Measurements from ENCODE around the gene EDRF1.

Gene EDRF1

DNA sequence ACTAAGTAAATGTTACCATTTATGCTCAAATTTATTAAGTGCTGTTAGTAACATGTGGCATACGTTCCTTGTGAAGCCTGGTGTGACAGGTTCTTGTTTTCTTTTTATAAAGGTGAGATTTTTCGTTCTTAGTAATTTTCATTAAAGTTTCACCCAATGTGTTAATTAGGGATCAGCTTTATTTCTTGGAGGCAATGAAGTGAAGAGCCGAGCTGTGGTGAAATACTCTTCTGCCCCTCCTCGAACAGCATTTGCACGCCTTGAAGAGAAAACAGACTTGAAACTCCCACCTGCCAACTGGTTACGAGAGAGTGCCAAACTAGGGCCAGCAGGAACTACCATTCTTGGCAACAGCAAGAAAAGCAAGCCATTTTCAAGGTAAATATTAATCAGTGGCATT, 1.5 kb downstream of the EDRF1 start (continued):
- TF ChIP-seq, protein P1, sequence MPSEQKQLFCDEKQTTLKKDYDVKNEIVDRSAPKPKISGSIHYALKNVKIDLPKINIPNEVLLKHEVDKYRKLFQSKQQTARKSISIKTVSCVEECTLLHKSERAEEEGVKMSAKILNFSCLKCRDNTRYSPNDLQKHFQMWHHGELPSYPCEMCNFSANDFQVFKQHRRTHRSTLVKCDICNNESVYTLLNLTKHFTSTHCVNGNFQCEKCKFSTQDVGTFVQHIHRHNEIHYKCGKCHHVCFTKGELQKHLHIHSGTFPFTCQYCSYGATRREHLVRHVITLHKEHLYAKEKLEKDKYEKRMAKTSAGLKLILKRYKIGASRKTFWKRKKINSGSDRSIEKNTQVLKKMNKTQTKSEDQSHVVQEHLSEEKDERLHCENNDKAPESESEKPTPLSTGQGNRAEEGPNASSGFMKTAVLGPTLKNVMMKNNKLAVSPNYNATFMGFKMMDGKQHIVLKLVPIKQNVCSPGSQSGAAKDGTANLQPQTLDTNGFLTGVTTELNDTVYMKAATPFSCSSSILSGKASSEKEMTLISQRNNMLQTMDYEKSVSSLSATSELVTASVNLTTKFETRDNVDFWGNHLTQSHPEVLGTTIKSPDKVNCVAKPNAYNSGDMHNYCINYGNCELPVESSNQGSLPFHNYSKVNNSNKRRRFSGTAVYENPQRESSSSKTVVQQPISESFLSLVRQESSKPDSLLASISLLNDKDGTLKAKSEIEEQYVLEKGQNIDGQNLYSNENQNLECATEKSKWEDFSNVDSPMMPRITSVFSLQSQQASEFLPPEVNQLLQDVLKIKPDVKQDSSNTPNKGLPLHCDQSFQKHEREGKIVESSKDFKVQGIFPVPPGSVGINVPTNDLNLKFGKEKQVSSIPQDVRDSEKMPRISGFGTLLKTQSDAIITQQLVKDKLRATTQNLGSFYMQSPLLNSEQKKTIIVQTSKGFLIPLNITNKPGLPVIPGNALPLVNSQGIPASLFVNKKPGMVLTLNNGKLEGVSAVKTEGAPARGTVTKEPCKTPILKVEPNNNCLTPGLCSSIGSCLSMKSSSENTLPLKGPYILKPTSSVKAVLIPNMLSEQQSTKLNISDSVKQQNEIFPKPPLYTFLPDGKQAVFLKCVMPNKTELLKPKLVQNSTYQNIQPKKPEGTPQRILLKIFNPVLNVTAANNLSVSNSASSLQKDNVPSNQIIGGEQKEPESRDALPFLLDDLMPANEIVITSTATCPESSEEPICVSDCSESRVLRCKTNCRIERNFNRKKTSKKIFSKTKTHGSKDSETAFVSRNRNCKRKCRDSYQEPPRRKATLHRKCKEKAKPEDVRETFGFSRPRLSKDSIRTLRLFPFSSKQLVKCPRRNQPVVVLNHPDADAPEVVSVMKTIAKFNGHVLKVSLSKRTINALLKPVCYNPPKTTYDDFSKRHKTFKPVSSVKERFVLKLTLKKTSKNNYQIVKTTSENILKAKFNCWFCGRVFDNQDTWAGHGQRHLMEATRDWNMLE (tag by site-specific recombination; conservative IDR thresholded peaks at IDR 0.05; ENCODE audit: low read depth) = no peak
- no peak for TF ChIP-seq ZNF211 (tag by site-specific recombination; IDR thresholded peaks at IDR 0.05; ENCODE audit: low read depth)
- TF ChIP-seq ZNF521 (tag by site-specific recombination; IDR thresholded peaks at IDR 0.05) = no peak
- TF ChIP-seq HOXC10 (CRISPR knock-in tag; IDR thresholded peaks at IDR 0.05) = no peak
- TF ChIP-seq ZXDB (tag by site-specific recombination; IDR thresholded peaks at IDR 0.05) = no peak
- no peak for TF ChIP-seq ZNF571 (tag by site-specific recombination; IDR thresholded peaks at IDR 0.05)
- TF ChIP-seq ZNF776 (tag by site-specific recombination; IDR thresholded peaks at IDR 0.05; ENCODE audit: borderline replicate concordance) = no peak
- no peak for TF ChIP-seq ZFP69B (tag by site-specific recombination; IDR thresholded peaks at IDR 0.05)
- TF ChIP-seq ZSCAN5A (tag by site-specific recombination; IDR thresholded peaks at IDR 0.05) = no peak
- TF ChIP-seq ZNF747 (tag by site-specific recombination; IDR thresholded peaks at IDR 0.05) = no peak
- TF ChIP-seq ZNF76 (tag by site-specific recombination; IDR thresholded peaks at IDR 0.05; ENCODE audit: borderline replicate concordance, low read depth) = no peak
- TF ChIP-seq, protein P2, sequence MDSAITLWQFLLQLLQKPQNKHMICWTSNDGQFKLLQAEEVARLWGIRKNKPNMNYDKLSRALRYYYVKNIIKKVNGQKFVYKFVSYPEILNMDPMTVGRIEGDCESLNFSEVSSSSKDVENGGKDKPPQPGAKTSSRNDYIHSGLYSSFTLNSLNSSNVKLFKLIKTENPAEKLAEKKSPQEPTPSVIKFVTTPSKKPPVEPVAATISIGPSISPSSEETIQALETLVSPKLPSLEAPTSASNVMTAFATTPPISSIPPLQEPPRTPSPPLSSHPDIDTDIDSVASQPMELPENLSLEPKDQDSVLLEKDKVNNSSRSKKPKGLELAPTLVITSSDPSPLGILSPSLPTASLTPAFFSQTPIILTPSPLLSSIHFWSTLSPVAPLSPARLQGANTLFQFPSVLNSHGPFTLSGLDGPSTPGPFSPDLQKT (IDR thresholded peaks at IDR 0.05; ENCODE audit: borderline replicate concordance, low read depth, low read length) = no peak
- TF ChIP-seq MYNN (tag by site-specific recombination; IDR thresholded peaks at IDR 0.05; ENCODE audit: borderline replicate concordance) = no peak
- no peak for TF ChIP-seq ZNF513 (tag by site-specific recombination; IDR thresholded peaks at IDR 0.05)

GRCh38 chr10:125722811-125723210, 3.3 kb downstream of the EDRF1 start:
- ChIA-PET POLR2A (no interaction called here), CTCF (interaction anchor here (0.7 kb wide), 1 partner anchor 58 kb away, joined by 3 read pairs; no protein-coding TSS in a partner anchor)

More at GRCh38 chr10:125722811-125723210, 3.3 kb downstream of the EDRF1 start:
- peaks cover 7% of the 10 kb centered on the region for H3K4me1 ChIP-seq (ENCODE audit: control insufficient read depth, insufficient read depth, low read length)
- H3K36me3 ChIP-seq (ENCODE audit: control insufficient read depth in 2 of 2, insufficient read depth in 1 of 2, low read length in 2 of 2) = peaks cover 66 to 69% of the 10 kb centered on the region in 2 experiments
- no peaks in the 10 kb centered on the region for H3K9me3 ChIP-seq (ENCODE audit: control insufficient read depth, insufficient read depth, low read depth, low read length)
- no peak overlapping the region for H3K4me3 ChIP-seq (ENCODE audit: low read depth, low read length)
- no peak overlapping the region for H3K27ac ChIP-seq (ENCODE audit: extremely low read depth, low read depth, low read length)
- no peak for TF ChIP-seq MZF1 (tag by site-specific recombination; IDR thresholded peaks at IDR 0.05; ENCODE audit: borderline replicate concordance)
- TF ChIP-seq PATZ1 (tag by site-specific recombination; IDR thresholded peaks at IDR 0.05) = no peak
- TF ChIP-seq ZNF701 (tag by site-specific recombination; IDR thresholded peaks at IDR 0.05) = no peak
- no peak for TF ChIP-seq ZNF624 (tag by site-specific recombination; IDR thresholded peaks at IDR 0.05)
- TF ChIP-seq, protein P3, sequence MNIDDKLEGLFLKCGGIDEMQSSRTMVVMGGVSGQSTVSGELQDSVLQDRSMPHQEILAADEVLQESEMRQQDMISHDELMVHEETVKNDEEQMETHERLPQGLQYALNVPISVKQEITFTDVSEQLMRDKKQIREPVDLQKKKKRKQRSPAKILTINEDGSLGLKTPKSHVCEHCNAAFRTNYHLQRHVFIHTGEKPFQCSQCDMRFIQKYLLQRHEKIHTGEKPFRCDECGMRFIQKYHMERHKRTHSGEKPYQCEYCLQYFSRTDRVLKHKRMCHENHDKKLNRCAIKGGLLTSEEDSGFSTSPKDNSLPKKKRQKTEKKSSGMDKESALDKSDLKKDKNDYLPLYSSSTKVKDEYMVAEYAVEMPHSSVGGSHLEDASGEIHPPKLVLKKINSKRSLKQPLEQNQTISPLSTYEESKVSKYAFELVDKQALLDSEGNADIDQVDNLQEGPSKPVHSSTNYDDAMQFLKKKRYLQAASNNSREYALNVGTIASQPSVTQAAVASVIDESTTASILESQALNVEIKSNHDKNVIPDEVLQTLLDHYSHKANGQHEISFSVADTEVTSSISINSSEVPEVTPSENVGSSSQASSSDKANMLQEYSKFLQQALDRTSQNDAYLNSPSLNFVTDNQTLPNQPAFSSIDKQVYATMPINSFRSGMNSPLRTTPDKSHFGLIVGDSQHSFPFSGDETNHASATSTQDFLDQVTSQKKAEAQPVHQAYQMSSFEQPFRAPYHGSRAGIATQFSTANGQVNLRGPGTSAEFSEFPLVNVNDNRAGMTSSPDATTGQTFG (tag by site-specific recombination; IDR thresholded peaks at IDR 0.05; ENCODE audit: borderline replicate concordance) = no peak
- TF ChIP-seq ZNF544 (tag by site-specific recombination; IDR thresholded peaks at IDR 0.05) = no peak
- no peak for TF ChIP-seq MYNN (tag by site-specific recombination; IDR thresholded peaks at IDR 0.05; ENCODE audit: borderline replicate concordance)
- TF ChIP-seq ZNF214 (tag by site-specific recombination; IDR thresholded peaks at IDR 0.05; ENCODE audit: borderline replicate concordance) = no peak
- TF ChIP-seq ZNF391 (tag by site-specific recombination; IDR thresholded peaks at IDR 0.05; ENCODE audit: borderline replicate concordance, low read depth) = no peak
- no peak for TF ChIP-seq ZSCAN16 (tag by site-specific recombination; IDR thresholded peaks at IDR 0.05)
- no peak for TF ChIP-seq ZBTB17 (tag by site-specific recombination; IDR thresholded peaks at IDR 0.05)

All from HEK293 (cell line).